Measurements from ENCODE around the gene BRSK1.
A peak's percentile ranks its signal among the peaks of the same experiment; 100 is the strongest.
"Not testable (repeated sequence)": the region's sequence is repeated elsewhere in the genome, so short reads cannot be mapped to it uniquely, and the experiment has no call there.

Gene BRSK1

GRCh38 chr19:55329791-55330190 lies 46.0 kb downstream of the BRSK1 start:
- not testable (repeated sequence) for DNase-seq (ENCODE audit: low read depth in 2 of 2)

GRCh38 chr19:55333870-55334269 lies 50.1 kb downstream of the BRSK1 start:
- DNase-seq (ENCODE audit: low read depth in 2 of 2): no peak

GRCh38 chr19:55336101-55336500 lies 52.3 kb downstream of the BRSK1 start:
- DNase-seq (ENCODE audit: low read depth in 2 of 2): no peak

GRCh38 chr19:55339105-55339888 lies 55.5 kb downstream of the BRSK1 start, which contains the start of gene KMT5C:
TSS of gene KMT5C (plus strand) at chr19:55339876. CDS start at chr19:55341937, 2,061 bp downstream.
- DNase-seq (ENCODE audit: low read depth in 2 of 2): peak; percentile 100

GRCh38 chr19:55339889-55340783 lies 56.3 kb downstream of the BRSK1 start:
- no peak for DNase-seq (ENCODE audit: low read depth in 2 of 2)

GRCh38 chr19:55340784-55341147 lies 57.0 kb downstream of the BRSK1 start:
- no peak for DNase-seq (ENCODE audit: low read depth in 2 of 2)

- DNase-seq (ENCODE audit: low read depth in 2 of 2): peak; percentile 33 to 59
These were observed 57.4 kb downstream of the BRSK1 start for GRCh38 chr19:55341171-55341588.

GRCh38 chr19:55341595-55342531 lies 58.1 kb downstream of the BRSK1 start:
- DNase-seq (ENCODE audit: low read depth in 2 of 2): no peak

- no peak for DNase-seq (ENCODE audit: low read depth in 2 of 2)
These were observed 60.6 kb downstream of the BRSK1 start for GRCh38 chr19:55344444-55344843.

GRCh38 chr19:55345101-55345817 lies 61.5 kb downstream of the BRSK1 start:
- DNase-seq (ENCODE audit: low read depth in 2 of 2): no peak

- no peak for DNase-seq (ENCODE audit: low read depth in 2 of 2)
These were observed 62.3 kb downstream of the BRSK1 start for GRCh38 chr19:55345818-55346724.

- DNase-seq (ENCODE audit: low read depth in 2 of 2): no peak
These were observed 63.1 kb downstream of the BRSK1 start for GRCh38 chr19:55346725-55347441.

- DNase-seq (ENCODE audit: low read depth in 2 of 2): no peak
These were observed 63.7 kb downstream of the BRSK1 start for GRCh38 chr19:55347442-55348009.

- no peak for DNase-seq (ENCODE audit: low read depth in 2 of 2)
These were observed 64.7 kb downstream of the BRSK1 start for GRCh38 chr19:55348317-55349034.

- DNase-seq (ENCODE audit: low read depth in 2 of 2): no peak
These were observed 67.0 kb downstream of the BRSK1 start for GRCh38 chr19:55350620-55351315.

- no peak for DNase-seq (ENCODE audit: low read depth in 2 of 2)
These were observed 68.2 kb downstream of the BRSK1 start for GRCh38 chr19:55352040-55352439.

- DNase-seq (ENCODE audit: low read depth in 2 of 2): no peak
These were observed 68.8 kb downstream of the BRSK1 start for GRCh38 chr19:55352549-55353145.
